DND-41 (cell line): Measurements from ENCODE around the gene ERCC6.

ENCODE experiments used
- CTCF ChIP-seq: IDR thresholded peaks from 2 replicates; pipeline ENCODE4 v1.5.1; 2012; ENCODE audit warnings: borderline replicate concordance, low read length, moderate library complexity, mild to moderate bottlenecking; ENCODE audit not compliant: poor library complexity, severe bottlenecking; ENCODE audit errors: extremely low read depth
- EZH2 ChIP-seq: IDR thresholded peaks from 3 replicates; pipeline ENCODE4 v1.6.1; 2012; ENCODE audit warnings: borderline replicate concordance, low read depth, mild to moderate bottlenecking, moderate library complexity, low read length, inconsistent platforms; ENCODE audit not compliant: severe bottlenecking

- TF ChIP-seq CTCF (no peak), EZH2 (no peak)
Measured at GRCh38 chr10:49557681-49558080, 18.8 kb upstream of the ERCC6 start.
